IPS DF 6.9 (cell line): ENCODE measurements around the gene TUBGCP4.

Experiments
- DNase-seq: peaks from one replicate; pipeline ENCODE4 v3.0.0-alpha.2; 2013; ENCODE audit warnings: low read depth, low spot score
- H3K27ac ChIP-seq: one replicate; pipeline ENCODE4 v1.5.1; 2013; ENCODE audit warnings: low read length, control low read depth
- H3K27me3 ChIP-seq: 2 replicates; pipeline ENCODE4 v1.6.1; 2013; ENCODE audit warnings: mild to moderate bottlenecking, low read length; ENCODE audit not compliant: control insufficient read depth, insufficient read depth
- H3K36me3 ChIP-seq: 2 replicates; pipeline ENCODE4 v1.6.1; 2013; ENCODE audit warnings: low read length; ENCODE audit not compliant: control insufficient read depth, insufficient read depth
- H3K4me1 ChIP-seq: 2 replicates; pipeline ENCODE4 v1.6.1; 2013; ENCODE audit warnings: low read length; ENCODE audit not compliant: control insufficient read depth, insufficient read depth
- H3K4me3 ChIP-seq: 2 replicates; pipeline ENCODE4 v1.5.1; 2013; ENCODE audit warnings: mild to moderate bottlenecking, low read length
- H3K9me3 ChIP-seq: 2 replicates; pipeline ENCODE4 v1.6.1; 2013; ENCODE audit warnings: low read length, inconsistent platforms; ENCODE audit not compliant: control insufficient read depth, insufficient read depth
- WGBS: extraction: QIAGEN DNeasy Blood & Tissue Kit; methylation state at CpG from one replicate; pipeline ENCODE4 v1.1.7; 2013; ENCODE audit warnings: mixed read lengths, missing lambda C conversion rate; ENCODE audit not compliant: insufficient read length, insufficient coverage; 5-methylcytosine and 5-hydroxymethylcytosine counted together

Gene TUBGCP4

GRCh38 chr15:43433165-43433564, 62.3 kb downstream of the TUBGCP4 start:
- Histone ChIP-seq H3K27me3 (no peaks in the 10 kb centered on the region), H3K9me3 (no peaks in the 10 kb centered on the region), H3K36me3 (peaks cover 14% of the 10 kb centered on the region), H3K27ac (no peak overlapping the region), H3K4me1 (no peaks in the 10 kb centered on the region), H3K4me3 (no peak overlapping the region)
- DNase-seq, result no peak
- WGBS, result 100% methylated on average over 1 of the region's 4 CpGs

DNA sequence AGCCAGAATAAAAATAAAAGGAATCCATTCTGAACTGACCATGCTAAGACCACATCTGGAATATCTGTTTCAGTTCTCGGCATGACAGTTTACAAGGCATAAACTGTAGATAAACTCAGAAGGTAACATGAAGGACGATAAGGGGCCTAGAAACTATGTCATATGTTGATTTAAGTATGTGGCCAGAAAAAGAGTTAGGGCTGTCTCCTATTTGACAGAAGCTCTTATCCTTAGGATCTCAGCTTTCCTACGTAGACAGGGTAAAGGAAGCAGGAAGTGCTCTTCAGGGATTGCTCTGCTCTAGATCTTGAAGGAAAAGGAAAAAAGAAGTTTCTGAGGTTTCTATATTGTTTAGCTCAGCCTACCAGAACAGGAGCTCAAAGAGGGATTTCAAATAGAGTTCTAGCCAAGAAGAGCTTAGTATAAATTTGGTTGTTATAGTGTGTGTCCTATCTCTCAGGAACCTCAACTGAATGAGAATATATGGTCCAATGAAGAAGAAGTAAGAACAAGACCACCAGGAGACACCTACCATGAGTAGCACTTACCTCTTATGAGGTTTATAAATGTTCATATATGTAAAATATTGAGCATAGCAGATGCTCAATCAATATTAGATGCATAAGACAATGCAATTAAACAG, 62.9 kb downstream of the TUBGCP4 start:
- no peak overlapping the region for H3K4me3 ChIP-seq
- H3K36me3 ChIP-seq, result peaks cover 14% of the 10 kb centered on the region
- no peaks in the 10 kb centered on the region for H3K4me1 ChIP-seq
- no peak overlapping the region for H3K27ac ChIP-seq
- no CpG with 5 or more reads among the region's 3 CpGs for WGBS
- no peaks in the 10 kb centered on the region for H3K27me3 ChIP-seq
- no peak for DNase-seq
- H3K9me3 ChIP-seq, result no peaks in the 10 kb centered on the region

- H3K27me3 ChIP-seq, result no peaks in the 10 kb centered on the region
- no peaks in the 10 kb centered on the region for H3K4me1 ChIP-seq
- peaks cover 17% of the 10 kb centered on the region for H3K36me3 ChIP-seq
- no peak overlapping the region for H3K27ac ChIP-seq
- no peaks in the 10 kb centered on the region for H3K9me3 ChIP-seq
- H3K4me3 ChIP-seq, result no peak overlapping the region
- no peak for DNase-seq
Measured at GRCh38 chr15:43434446-43434845, 63.5 kb downstream of the TUBGCP4 start.

GRCh38 chr15:43436395-43436794, 65.5 kb downstream of the TUBGCP4 start:
- Histone ChIP-seq H3K4me1 (no peaks in the 10 kb centered on the region), H3K4me3 (no peak overlapping the region), H3K27me3 (no peaks in the 10 kb centered on the region), H3K36me3 (peaks cover 17% of the 10 kb centered on the region), H3K27ac (no peak overlapping the region), H3K9me3 (no peaks in the 10 kb centered on the region)
- WGBS, result no CpG with 5 or more reads among the region's 7 CpGs
- DNase-seq, result no peak

- Histone ChIP-seq H3K36me3 (peaks cover 9% of the 10 kb centered on the region), H3K27ac (no peak overlapping the region), H3K9me3 (no peaks in the 10 kb centered on the region), H3K4me3 (no peak overlapping the region), H3K27me3 (no peaks in the 10 kb centered on the region), H3K4me1 (no peaks in the 10 kb centered on the region)
- DNase-seq, result no peak
- WGBS, result no CpG with 5 or more reads among the region's 3 CpGs
Measured at GRCh38 chr15:43439268-43439667, 68.4 kb downstream of the TUBGCP4 start.

DNA sequence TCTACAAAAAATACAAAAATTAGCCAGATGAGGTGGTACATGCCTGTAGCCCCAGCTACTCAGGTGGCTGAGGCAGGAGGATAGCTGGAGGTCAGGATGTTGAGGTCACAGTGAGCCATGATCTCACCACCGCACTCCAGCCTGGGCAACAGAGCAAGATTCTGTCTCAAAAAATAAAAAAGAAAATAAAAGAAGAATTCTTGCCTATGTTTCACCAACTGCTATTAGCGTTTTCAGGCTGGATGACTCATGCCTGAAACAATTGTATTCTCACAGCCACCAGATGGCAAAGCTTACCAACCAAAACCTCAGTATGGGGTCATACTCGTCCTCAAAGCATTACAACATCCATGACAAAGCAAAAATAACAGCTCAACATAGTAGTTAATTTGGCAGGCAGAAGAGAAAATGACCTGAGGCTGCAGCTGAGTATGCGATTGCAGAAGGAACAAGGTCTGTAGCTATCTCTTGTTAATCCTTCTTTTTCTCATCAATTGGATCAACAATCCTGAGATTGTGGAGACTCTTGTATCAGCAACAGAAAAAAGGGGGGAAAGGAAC, 69.9 kb downstream of the TUBGCP4 start:
- no peak overlapping the region for H3K27ac ChIP-seq
- no peaks in the 10 kb centered on the region for H3K4me1 ChIP-seq
- peak; percentile 5 for DNase-seq
- WGBS, result no CpG with 5 or more reads among the region's 4 CpGs
- H3K36me3 ChIP-seq, result peaks cover 9% of the 10 kb centered on the region
- no peaks in the 10 kb centered on the region for H3K27me3 ChIP-seq
- no peaks in the 10 kb centered on the region for H3K9me3 ChIP-seq
- H3K4me3 ChIP-seq, result no peak overlapping the region

GRCh38 chr15:43441316-43441715, 70.4 kb downstream of the TUBGCP4 start:
- no peaks in the 10 kb centered on the region for H3K4me1 ChIP-seq
- no peak overlapping the region for H3K27ac ChIP-seq
- no peak overlapping the region for H3K4me3 ChIP-seq
- H3K36me3 ChIP-seq, result peaks cover 9% of the 10 kb centered on the region
- H3K9me3 ChIP-seq, result no peaks in the 10 kb centered on the region
- H3K27me3 ChIP-seq, result no peaks in the 10 kb centered on the region
- DNase-seq, result no peak

- Histone ChIP-seq H3K27ac (no peak overlapping the region), H3K4me3 (no peak overlapping the region), H3K27me3 (no peaks in the 10 kb centered on the region), H3K36me3 (peaks cover 3% of the 10 kb centered on the region; the same call in 1 of the 2 replicates), H3K4me1 (no peaks in the 10 kb centered on the region), H3K9me3 (no peaks in the 10 kb centered on the region)
- no peak for DNase-seq
- WGBS, result no CpG with 5 or more reads among the region's 2 CpGs
Measured at GRCh38 chr15:43446344-43446743, 75.4 kb downstream of the TUBGCP4 start.

- Histone ChIP-seq H3K4me3 (no peak overlapping the region), H3K27me3 (no peaks in the 10 kb centered on the region), H3K27ac (no peak overlapping the region), H3K36me3 (peaks cover 3% of the 10 kb centered on the region; the same call in 1 of the 2 replicates), H3K4me1 (no peaks in the 10 kb centered on the region), H3K9me3 (no peaks in the 10 kb centered on the region)
- no peak for DNase-seq
- WGBS, result 100% methylated on average over 1 of the region's 1 CpG
Measured at GRCh38 chr15:43449981-43450380, 79.1 kb downstream of the TUBGCP4 start.
